NCI-H1694 (cell line): Measurements from ENCODE around the gene CMTM4.
"Not testable (repeated sequence)": the region's sequence is repeated elsewhere in the genome, so short reads cannot be mapped to it uniquely, and the experiment has no call there.

Experiments used
- DNase-seq: peaks from one replicate; lab custom pipeline; 2025; lab: John Stamatoyannopoulos, UW

Gene CMTM4

GRCh38 chr16:66592814-66593213 is 103.7 kb downstream of the CMTM4 start:
- no peak for DNase-seq

GRCh38 chr16:66592241-66592640 is 104.3 kb downstream of the CMTM4 start:
- no peak for DNase-seq

DNA sequence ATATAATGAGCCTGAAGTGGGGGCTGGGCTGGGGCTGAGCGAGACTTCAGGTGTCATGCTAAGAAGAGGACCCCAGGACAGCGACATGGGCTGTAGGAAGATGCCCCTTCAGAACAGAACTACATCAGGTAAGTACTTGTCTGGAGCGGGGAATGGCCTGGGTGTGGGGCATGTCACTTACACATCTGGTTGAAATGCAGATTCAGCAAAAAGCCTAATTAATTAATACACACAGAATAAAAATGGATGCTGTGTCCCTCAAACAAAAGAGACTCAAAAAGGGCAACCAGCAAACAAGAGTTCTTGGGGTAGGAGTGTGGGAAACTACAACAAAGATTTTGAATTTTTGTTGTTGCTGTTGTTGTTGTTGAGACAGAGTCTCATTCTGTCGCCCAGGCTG is 105.5 kb downstream of the CMTM4 start:
- no peak for DNase-seq

GRCh38 chr16:66590322-66590721 is 106.2 kb downstream of the CMTM4 start:
- no peak for DNase-seq

GRCh38 chr16:66588981-66589713 is 107.4 kb downstream of the CMTM4 start:
- DNase-seq = no peak

DNA sequence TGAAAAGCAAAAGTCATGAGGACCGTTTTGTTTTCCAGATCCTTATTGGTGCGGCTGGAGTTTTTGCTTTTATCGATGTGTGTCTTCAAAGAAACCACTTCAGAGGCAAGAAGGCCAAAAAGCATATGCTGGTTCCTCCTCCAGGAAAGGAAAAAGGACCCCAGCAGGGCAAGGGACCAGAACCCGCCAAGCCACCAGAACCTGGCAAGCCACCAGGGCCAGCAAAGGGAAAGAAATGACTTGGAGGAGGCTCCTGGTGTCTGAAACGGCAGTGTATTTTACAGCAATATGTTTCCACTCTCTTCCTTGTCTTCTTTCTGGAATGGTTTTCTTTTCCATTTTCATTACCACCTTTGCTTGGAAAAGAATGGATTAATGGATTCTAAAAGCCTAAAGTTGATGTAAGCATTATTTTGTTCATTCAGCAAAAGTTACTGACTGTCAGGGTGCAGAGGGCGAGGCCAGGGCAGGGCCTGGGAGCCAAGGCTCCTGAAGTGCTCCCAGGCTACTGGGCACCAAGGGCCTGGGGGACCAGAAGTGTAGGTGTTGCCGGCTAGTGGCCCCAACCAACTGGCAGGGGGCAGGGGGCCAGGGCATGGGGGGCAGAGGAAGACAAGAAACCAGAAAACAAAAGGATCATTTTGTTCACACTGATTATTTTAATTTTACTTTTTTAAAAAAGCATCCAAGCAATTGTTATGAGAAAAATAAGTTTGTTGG is 108.5 kb downstream of the CMTM4 start:
- no peak for DNase-seq

GRCh38 chr16:66585481-66586239 is 110.9 kb downstream of the CMTM4 start:
- no peak for DNase-seq

GRCh38 chr16:66581246-66581952 is 115.1 kb downstream of the CMTM4 start:
- no peak for DNase-seq

DNA sequence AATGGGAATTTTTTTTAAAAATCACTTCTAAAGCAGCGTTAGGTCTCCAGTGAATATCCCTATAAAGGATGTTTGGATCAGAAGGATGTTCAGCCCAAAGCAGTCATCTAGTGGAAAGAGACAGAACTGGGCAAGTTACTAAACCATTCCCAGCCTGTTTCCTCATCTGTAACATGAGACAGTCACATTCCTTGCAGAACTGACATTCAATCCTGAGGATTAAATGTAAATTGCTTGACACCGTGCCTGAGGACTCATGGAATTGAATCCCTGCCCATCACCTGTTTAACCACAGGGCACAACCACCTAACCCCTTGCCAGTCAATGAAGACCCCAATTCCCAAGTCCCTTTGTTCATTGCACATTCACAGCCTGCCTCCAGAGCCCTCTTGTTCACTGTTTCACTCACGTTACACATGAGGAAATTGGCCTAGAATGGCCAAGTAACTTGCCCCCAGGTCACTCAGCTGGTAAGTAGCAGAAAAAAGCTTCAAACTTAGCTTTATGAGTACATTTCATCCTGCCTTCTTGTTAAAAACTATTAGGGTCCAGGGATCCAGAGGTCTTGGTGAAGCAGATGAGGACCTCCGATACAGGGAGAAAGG is 115.8 kb downstream of the CMTM4 start:
- DNase-seq = no peak

DNA sequence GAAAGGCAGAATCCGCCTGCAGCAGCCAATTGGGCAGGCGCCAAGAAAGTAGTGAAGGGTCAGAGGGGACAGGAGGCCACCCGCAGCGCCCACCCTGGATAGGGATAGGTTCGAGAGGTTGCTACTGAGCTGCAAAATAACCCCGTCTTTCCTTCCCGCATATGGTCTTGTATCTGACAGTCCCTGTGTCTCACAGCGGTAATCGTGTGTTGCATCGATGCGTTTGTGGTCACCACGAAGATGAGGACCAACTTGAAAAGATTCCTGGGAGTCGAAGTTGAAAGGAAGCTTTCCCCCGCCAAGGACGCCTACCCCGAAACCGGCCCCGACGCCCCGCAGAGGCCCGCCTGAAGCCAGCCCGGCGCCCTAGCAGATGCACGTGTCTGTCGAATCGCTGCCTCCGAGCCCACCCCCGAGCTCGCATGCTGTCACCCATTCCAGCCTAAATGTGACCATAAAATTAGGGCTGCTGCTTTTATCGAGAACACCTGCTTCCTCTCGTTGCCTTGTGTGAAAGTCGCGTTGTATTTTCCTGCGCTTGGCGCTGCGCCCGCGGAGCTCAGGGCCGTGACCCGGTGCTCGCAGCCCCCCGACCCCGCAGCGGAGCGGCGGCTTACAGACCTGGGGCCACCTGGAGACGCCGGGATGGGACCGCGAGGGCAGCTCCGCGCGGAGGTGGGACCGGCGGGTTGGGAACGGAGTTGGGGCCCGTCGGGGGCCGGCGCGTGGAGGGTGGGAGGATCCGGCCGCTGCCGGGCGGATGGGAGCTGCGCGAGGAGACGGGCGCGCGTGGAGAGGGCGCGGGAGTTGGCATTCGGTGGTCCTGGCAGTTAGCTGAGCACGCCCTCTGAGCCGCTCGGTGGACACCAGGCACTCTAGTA is 117.7 kb downstream of the CMTM4 start, which contains the start of gene CMTM2:
CMTM2 (plus strand) TSS at position 813 of the 881 bp plus-strand sequence. CDS start 145 bp downstream, outside the sequence.
- DNase-seq = no peak

GRCh38 chr16:66576296-66576695 is 120.2 kb downstream of the CMTM4 start:
- no peak for DNase-seq

DNA sequence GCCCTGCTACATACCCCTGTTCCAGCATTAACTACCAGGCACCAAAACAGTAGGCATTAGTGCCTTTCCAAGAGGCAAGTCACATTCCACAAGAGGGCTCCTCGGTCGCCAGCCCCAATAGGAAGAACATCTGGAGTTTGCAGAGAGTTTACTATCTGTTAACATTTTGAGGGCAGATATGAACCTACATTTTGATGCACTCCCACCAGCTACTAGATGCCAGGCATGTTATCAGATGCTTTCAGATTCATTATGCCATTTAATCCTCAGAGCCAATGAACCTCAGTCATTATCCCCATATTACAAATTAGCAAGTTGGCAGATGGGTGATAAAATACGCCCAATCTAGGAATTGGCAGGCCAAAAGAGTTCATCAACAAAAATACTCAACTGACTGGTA is 121.5 kb downstream of the CMTM4 start:
- no peak for DNase-seq

DNA sequence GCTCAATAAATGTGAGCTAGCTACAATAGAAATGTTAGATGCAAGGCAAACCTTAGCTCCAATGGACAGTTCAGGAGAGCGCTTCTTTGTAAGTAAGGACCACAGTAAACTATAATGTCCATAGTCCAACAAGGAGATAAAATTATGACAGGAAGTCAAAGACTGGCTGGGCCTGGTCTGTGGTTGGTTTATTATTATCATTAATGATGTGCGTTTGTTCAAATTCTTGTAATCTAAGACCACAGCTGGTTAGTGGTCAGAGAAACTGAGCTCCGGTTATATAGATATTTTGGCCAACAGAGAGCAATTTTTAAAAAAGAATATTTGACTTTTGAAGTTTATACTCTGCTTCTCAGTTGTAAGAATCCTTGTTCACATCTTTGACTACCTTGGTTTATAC is 122.0 kb downstream of the CMTM4 start:
- no peak for DNase-seq

GRCh38 chr16:66574081-66574480 is 122.5 kb downstream of the CMTM4 start:
- no peak for DNase-seq

DNA sequence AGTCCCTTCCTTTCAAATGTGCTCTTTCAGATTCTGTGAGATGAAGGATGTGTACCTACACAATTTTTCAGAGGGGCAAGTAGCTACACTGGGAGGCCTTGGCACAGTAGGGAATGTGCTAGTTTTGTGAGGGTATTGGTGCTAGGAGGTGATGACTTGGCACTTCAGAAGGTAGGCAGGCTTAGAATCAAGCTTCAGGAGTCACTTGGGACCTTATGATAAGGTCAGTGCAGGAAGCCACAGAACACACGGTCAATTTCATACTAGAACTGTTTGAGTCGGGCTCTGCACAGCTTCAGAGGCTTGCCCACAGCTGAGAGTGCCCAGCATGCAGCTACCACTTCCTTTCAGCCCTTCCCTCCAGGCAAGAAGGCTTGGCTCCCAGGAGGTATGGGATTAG is 124.2 kb downstream of the CMTM4 start:
- no peak for DNase-seq

GRCh38 chr16:66569827-66570405 is 126.6 kb downstream of the CMTM4 start:
- no peak for DNase-seq

GRCh38 chr16:66569131-66569530 is 127.4 kb downstream of the CMTM4 start:
- DNase-seq = no peak

DNA sequence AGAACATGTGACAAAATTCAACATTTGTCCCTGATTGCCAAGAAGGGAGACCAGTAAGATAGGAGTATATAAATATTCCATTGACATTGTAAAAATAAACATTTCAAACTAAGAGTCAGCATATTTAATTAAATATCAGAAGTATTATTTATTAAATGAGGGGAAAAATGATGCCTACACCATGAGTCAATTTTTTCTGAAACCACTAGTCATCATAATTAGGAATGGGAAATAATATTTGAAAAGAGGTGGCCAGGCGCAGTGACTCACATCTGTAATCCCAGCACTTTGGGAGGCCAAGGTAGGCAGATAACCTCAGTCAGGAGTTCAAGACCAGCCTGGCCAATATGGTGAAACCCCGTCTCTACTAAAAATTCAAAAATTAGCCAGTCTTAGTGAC is 128.2 kb downstream of the CMTM4 start:
- DNase-seq = no peak

GRCh38 chr16:66567270-66567669 is 129.3 kb downstream of the CMTM4 start:
- DNase-seq = not testable (repeated sequence)
